Parathyroid adenoma (tissue), 2 donors: Measurements from ENCODE around the gene TRMT1L.
A peak's percentile ranks its signal among the peaks of the same experiment; 100 is the strongest.

ENCODE experiments used
- H2AFZ ChIP-seq: fragments of 300-600 bp; sonication (generic); one replicate; pipeline ENCODE4 v1.7.0; 2017; ENCODE audit warnings: antibody characterized with exemption, mild to moderate bottlenecking
- H3K27ac ChIP-seq: fragments of 300-600 bp; sonication (generic); one replicate; pipeline ENCODE4 v1.7.0; 2017
- H3K27me3 ChIP-seq: fragments of 300-600 bp; sonication (generic); one replicate; pipeline ENCODE4 v1.7.0; 2017; ENCODE audit warnings: low read length; ENCODE audit not compliant: control insufficient read depth, insufficient read depth
- H3K36me3 ChIP-seq: fragments of 300-600 bp; sonication (generic); one replicate; pipeline ENCODE4 v1.7.0; 2017; ENCODE audit warnings: low read length; ENCODE audit not compliant: control insufficient read depth, insufficient read depth
- H3K4me1 ChIP-seq: fragments of 300-600 bp; sonication (generic); one replicate; pipeline ENCODE4 v1.7.0; 2017; ENCODE audit warnings: control low read depth
- H3K4me2 ChIP-seq: fragments of 300-600 bp; sonication (generic); one replicate; pipeline ENCODE4 v1.7.0; 2017; ENCODE audit warnings: low read length
- H3K4me3 ChIP-seq: fragments of 300-600 bp; sonication (generic); one replicate; pipeline ENCODE4 v1.7.0; 2017; ENCODE audit warnings: low read depth, low read length
- H3K79me2 ChIP-seq: fragments of 300-600 bp; sonication (generic); one replicate; pipeline ENCODE4 v1.7.0; 2017; ENCODE audit warnings: control low read depth
- H3K9ac ChIP-seq: fragments of 300-600 bp; sonication (generic); one replicate; pipeline ENCODE4 v1.7.0; 2017; ENCODE audit warnings: mild to moderate bottlenecking
- H3K9me3 ChIP-seq: fragments of 300-600 bp; sonication (generic); one replicate; pipeline ENCODE4 v1.7.0; 2017; ENCODE audit warnings: low read length; ENCODE audit not compliant: control insufficient read depth
- CTCF ChIP-seq: fragments of 300-600 bp; sonication (generic); IDR thresholded peaks from one replicate; pipeline ENCODE4 v1.7.0; 2017; ENCODE audit warnings: antibody characterized with exemption, mild to moderate bottlenecking
- donor health status: primary hyperparathyroidism.

The TRMT1L gene

GRCh38 chr1:185157599-185158412 lies 1.1 kb upstream of the TRMT1L start:
- Histone ChIP-seq H3K4me1 (peaks cover 6% of the 10 kb centered on the region), H3K4me3 (peak overlapping the region; percentile 87), H3K27me3 (no peaks in the 10 kb centered on the region), H3K79me2 (no peaks in the 10 kb centered on the region), H3K27ac (peak overlapping the region; percentile 95), H3K9me3 (no peaks in the 10 kb centered on the region), H2AFZ (peak overlapping the region; percentile 76), H3K4me2 (peak overlapping the region; percentile 90), H3K36me3 (no peaks in the 10 kb centered on the region), H3K9ac (no peak overlapping the region)
- TF ChIP-seq CTCF: no peak

- Histone ChIP-seq H3K9ac (peak overlapping the region; percentile 84), H3K27ac (peak overlapping the region; percentile 95), H3K79me2 (no peaks in the 10 kb centered on the region), H3K9me3 (no peaks in the 10 kb centered on the region), H2AFZ (peak overlapping the region; percentile 76), H3K27me3 (no peaks in the 10 kb centered on the region), H3K4me3 (peak overlapping the region; percentile 87), H3K4me1 (peaks cover 6% of the 10 kb centered on the region), H3K4me2 (peak overlapping the region; percentile 90), H3K36me3 (no peaks in the 10 kb centered on the region)
- no peak for TF ChIP-seq CTCF
These were observed 382 bp downstream of the TRMT1L start for GRCh38 chr1:185156288-185156853.

- H3K9me3 ChIP-seq: no peaks in the 10 kb centered on the region
- H3K27me3 ChIP-seq: no peaks in the 10 kb centered on the region
- peaks cover 6% of the 10 kb centered on the region for H3K4me1 ChIP-seq
- no peaks in the 10 kb centered on the region for H3K79me2 ChIP-seq
- no peak for TF ChIP-seq CTCF
- H2AFZ ChIP-seq: peak overlapping the region; percentile 76
- no peaks in the 10 kb centered on the region for H3K36me3 ChIP-seq
- H3K4me3 ChIP-seq: peak overlapping the region; percentile 87
- peak overlapping the region; percentile 90 for H3K4me2 ChIP-seq
- H3K9ac ChIP-seq: no peak overlapping the region
- H3K27ac ChIP-seq: peak overlapping the region; percentile 95
These were observed 1.0 kb downstream of the TRMT1L start for GRCh38 chr1:185155600-185156287.

- H3K27me3 ChIP-seq: no peaks in the 10 kb centered on the region
- no peaks in the 10 kb centered on the region for H3K36me3 ChIP-seq
- H2AFZ ChIP-seq: no peak overlapping the region
- no peak overlapping the region for H3K9ac ChIP-seq
- H3K79me2 ChIP-seq: no peaks in the 10 kb centered on the region
- no peak overlapping the region for H3K4me2 ChIP-seq
- H3K27ac ChIP-seq: no peak overlapping the region
- peaks cover 6% of the 10 kb centered on the region for H3K4me1 ChIP-seq
- no peaks in the 10 kb centered on the region for H3K9me3 ChIP-seq
- no peak for TF ChIP-seq CTCF
- H3K4me3 ChIP-seq: peak overlapping the region; percentile 87
These were observed 1.7 kb downstream of the TRMT1L start for GRCh38 chr1:185154912-185155513.
